ENCODE results near the gene IPCEF1.
A peak's percentile ranks its signal among the peaks of the same experiment; 100 is the strongest.
"Not testable (repeated sequence)": the region's sequence is repeated elsewhere in the genome, so short reads cannot be mapped to it uniquely, and the experiment has no call there.

The IPCEF1 gene

GRCh38 chr6:154219250-154219649 is 137.4 kb downstream of the IPCEF1 start:
- DNase-seq (ENCODE audit: low spot score) = no peak

GRCh38 chr6:154218787-154219186 is 137.8 kb downstream of the IPCEF1 start:
- DNase-seq (ENCODE audit: low spot score) = no peak

GRCh38 chr6:154218301-154218700 is 138.3 kb downstream of the IPCEF1 start:
- DNase-seq (ENCODE audit: low spot score) = no peak

- no peak for DNase-seq (ENCODE audit: low spot score)
Observed at GRCh38 chr6:154213782-154214181, 142.8 kb downstream of the IPCEF1 start.

- no peak for DNase-seq (ENCODE audit: low spot score)
Observed at GRCh38 chr6:154210678-154211077, 145.9 kb downstream of the IPCEF1 start.

- DNase-seq (ENCODE audit: low spot score) = no peak
Observed at GRCh38 chr6:154209555-154209954, 147.0 kb downstream of the IPCEF1 start.

GRCh38 chr6:154206996-154207395 is 149.6 kb downstream of the IPCEF1 start:
- no peak for DNase-seq (ENCODE audit: low spot score)

- DNase-seq (ENCODE audit: low spot score) = no peak
Observed at GRCh38 chr6:154206141-154206540, 150.5 kb downstream of the IPCEF1 start.

- DNase-seq (ENCODE audit: low spot score) = no peak
Observed at GRCh38 chr6:154202958-154203357, 153.6 kb downstream of the IPCEF1 start.

- no peak for DNase-seq (ENCODE audit: low spot score)
Observed at GRCh38 chr6:154202339-154202738, 154.3 kb downstream of the IPCEF1 start.

GRCh38 chr6:154201688-154202087 is 154.9 kb downstream of the IPCEF1 start:
- DNase-seq (ENCODE audit: low spot score) = not testable (repeated sequence)

GRCh38 chr6:154197196-154197860 is 159.3 kb downstream of the IPCEF1 start:
- no peak for DNase-seq (ENCODE audit: low spot score)

GRCh38 chr6:154196333-154196885 is 160.2 kb downstream of the IPCEF1 start:
- DNase-seq (ENCODE audit: low spot score) = no peak

GRCh38 chr6:154187714-154188113 is 168.9 kb downstream of the IPCEF1 start:
- DNase-seq (ENCODE audit: low spot score) = no peak

GRCh38 chr6:154187203-154187602 is 169.4 kb downstream of the IPCEF1 start:
- no peak for DNase-seq (ENCODE audit: low spot score)

GRCh38 chr6:154179434-154179833 is 177.2 kb downstream of the IPCEF1 start:
- no peak for DNase-seq (ENCODE audit: low spot score)

GRCh38 chr6:154172393-154172792 is 184.2 kb downstream of the IPCEF1 start:
- DNase-seq (ENCODE audit: low spot score) = not testable (repeated sequence)

GRCh38 chr6:154170106-154170505 is 186.5 kb downstream of the IPCEF1 start:
- no peak for DNase-seq (ENCODE audit: low spot score)

- DNase-seq (ENCODE audit: low spot score) = no peak
Observed at GRCh38 chr6:154169193-154169847, 187.3 kb downstream of the IPCEF1 start.

GRCh38 chr6:154167126-154167525 is 189.5 kb downstream of the IPCEF1 start:
- DNase-seq (ENCODE audit: low spot score) = no peak

GRCh38 chr6:154166140-154166539 is 190.5 kb downstream of the IPCEF1 start:
- no peak for DNase-seq (ENCODE audit: low spot score)

GRCh38 chr6:154165478-154165877 is 191.1 kb downstream of the IPCEF1 start:
- DNase-seq (ENCODE audit: low spot score) = no peak

GRCh38 chr6:154164397-154164796 is 192.2 kb downstream of the IPCEF1 start:
- DNase-seq (ENCODE audit: low spot score) = peak; percentile 48

- no peak for DNase-seq (ENCODE audit: low spot score)
Observed at GRCh38 chr6:154161689-154162088, 194.9 kb downstream of the IPCEF1 start.
